H1 (cell line): ENCODE measurements around the gene F7.

Source experiments
- CREB1 ChIP-seq: IDR thresholded peaks from 2 replicates; pipeline ENCODE4 v1.6.1; 2012; ENCODE audit warnings: inconsistent platforms
- POLR2A ChIP-seq, 2 experiments: IDR thresholded peaks; 1 replicate in 1 of 2; 2 replicates in 1 of 2; pipeline ENCODE4 v1.6.1; 2011; ENCODE audit warnings: low read depth in 2 of 2, low read length in 2 of 2, mild to moderate bottlenecking in 2 of 2; ENCODE audit errors: control extremely low read depth in 1 of 2
- SIN3A ChIP-seq, 2 experiments: IDR thresholded peaks in 1 of 2; conservative IDR thresholded peaks in 1 of 2; 2 replicates each; pipeline ENCODE4 v1.6.1; 2011 to 2012; ENCODE audit warnings: low read length in 2 of 2, improper control_type of control experiment in 1 of 2, low read depth in 1 of 2, mild to moderate bottlenecking in 1 of 2
- TF ChIP-seq, protein P1 (sequence below), 3 experiments: IDR thresholded peaks; 1 replicate in 2 of 3; 2 replicates in 1 of 3; pipeline versions ENCODE4 v1.5.1 to v1.6.1; 2011; ENCODE audit warnings: low read length in 3 of 3, mild to moderate bottlenecking in 3 of 3, inconsistent platforms in 2 of 3, low read depth in 1 of 3, moderate library complexity in 1 of 3; ENCODE audit not compliant: insufficient read depth in 1 of 3; ENCODE audit errors: control extremely low read depth in 1 of 3
- TF ChIP-seq, protein P2 (sequence below): fragments of 300-600 bp; sonication (generic); IDR thresholded peaks from 2 replicates; pipeline ENCODE4 v1.7.1; 2012; ENCODE audit warnings: low read length, moderate library complexity, mild to moderate bottlenecking, inconsistent platforms; ENCODE audit not compliant: insufficient replicate concordance

DNA sequence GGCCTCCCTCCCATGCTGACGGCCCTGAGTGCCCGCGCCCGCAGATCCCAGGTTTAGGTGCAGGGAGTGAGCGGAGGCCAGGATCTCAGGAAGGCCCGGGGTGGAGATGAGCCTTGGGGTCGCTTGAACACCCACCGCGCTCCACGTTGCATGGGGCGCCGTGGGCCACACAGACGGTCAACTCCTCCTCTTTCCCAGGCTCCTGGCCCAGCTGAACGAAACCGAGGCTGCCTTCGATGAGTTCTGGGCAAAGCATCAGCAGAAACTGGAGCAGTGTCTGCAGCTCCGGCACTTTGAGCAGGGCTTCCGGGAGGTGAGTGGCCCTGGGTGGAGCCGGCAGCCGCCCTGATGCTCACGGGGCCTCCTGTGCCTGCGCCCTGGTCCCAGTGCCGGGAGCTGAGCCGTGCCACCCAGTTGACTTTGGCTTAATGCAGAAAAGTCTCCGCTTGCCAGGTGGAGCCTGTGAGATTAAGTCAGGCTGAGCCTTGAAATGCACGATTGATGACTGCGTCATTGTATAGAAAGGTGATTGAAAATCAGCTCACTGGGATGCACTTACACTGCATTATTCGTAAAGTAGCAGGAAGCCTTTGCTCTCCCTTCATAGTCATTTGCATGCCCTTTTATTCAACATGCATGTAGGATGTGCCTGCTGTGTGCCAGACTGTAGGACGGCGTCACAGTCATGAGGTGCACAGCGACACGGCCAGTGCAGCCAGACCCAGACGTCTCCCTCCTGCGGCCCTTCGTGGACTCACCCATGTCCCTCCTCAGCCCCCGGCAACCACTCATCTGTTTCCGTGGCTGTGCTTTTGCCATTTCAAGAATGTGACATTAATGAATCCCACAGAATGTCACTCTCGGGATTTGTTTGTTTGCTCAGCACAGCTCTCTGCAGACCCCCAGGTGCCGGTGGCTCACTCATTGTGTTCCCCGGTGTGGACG is 35.5 kb upstream of the F7 start:
- TF ChIP-seq, protein P1, sequence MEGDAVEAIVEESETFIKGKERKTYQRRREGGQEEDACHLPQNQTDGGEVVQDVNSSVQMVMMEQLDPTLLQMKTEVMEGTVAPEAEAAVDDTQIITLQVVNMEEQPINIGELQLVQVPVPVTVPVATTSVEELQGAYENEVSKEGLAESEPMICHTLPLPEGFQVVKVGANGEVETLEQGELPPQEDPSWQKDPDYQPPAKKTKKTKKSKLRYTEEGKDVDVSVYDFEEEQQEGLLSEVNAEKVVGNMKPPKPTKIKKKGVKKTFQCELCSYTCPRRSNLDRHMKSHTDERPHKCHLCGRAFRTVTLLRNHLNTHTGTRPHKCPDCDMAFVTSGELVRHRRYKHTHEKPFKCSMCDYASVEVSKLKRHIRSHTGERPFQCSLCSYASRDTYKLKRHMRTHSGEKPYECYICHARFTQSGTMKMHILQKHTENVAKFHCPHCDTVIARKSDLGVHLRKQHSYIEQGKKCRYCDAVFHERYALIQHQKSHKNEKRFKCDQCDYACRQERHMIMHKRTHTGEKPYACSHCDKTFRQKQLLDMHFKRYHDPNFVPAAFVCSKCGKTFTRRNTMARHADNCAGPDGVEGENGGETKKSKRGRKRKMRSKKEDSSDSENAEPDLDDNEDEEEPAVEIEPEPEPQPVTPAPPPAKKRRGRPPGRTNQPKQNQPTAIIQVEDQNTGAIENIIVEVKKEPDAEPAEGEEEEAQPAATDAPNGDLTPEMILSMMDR (IDR thresholded peaks at IDR 0.05; ENCODE audit: control extremely low read depth in 1 of 3, insufficient read depth in 1 of 3, low read depth in 1 of 3, low read length in 3 of 3): no peak
- TF ChIP-seq SIN3A (conservative IDR thresholded peaks at IDR 0.05 in 1 of 2, IDR thresholded peaks at IDR 0.05 in 1 of 2; ENCODE audit: low read depth in 1 of 2, low read length in 2 of 2) (no peak), POLR2A (IDR thresholded peaks at IDR 0.05; ENCODE audit: control extremely low read depth in 1 of 2, low read depth in 2 of 2, low read length in 2 of 2) (no peak), CREB1 (no peak)
- TF ChIP-seq, protein P2, sequence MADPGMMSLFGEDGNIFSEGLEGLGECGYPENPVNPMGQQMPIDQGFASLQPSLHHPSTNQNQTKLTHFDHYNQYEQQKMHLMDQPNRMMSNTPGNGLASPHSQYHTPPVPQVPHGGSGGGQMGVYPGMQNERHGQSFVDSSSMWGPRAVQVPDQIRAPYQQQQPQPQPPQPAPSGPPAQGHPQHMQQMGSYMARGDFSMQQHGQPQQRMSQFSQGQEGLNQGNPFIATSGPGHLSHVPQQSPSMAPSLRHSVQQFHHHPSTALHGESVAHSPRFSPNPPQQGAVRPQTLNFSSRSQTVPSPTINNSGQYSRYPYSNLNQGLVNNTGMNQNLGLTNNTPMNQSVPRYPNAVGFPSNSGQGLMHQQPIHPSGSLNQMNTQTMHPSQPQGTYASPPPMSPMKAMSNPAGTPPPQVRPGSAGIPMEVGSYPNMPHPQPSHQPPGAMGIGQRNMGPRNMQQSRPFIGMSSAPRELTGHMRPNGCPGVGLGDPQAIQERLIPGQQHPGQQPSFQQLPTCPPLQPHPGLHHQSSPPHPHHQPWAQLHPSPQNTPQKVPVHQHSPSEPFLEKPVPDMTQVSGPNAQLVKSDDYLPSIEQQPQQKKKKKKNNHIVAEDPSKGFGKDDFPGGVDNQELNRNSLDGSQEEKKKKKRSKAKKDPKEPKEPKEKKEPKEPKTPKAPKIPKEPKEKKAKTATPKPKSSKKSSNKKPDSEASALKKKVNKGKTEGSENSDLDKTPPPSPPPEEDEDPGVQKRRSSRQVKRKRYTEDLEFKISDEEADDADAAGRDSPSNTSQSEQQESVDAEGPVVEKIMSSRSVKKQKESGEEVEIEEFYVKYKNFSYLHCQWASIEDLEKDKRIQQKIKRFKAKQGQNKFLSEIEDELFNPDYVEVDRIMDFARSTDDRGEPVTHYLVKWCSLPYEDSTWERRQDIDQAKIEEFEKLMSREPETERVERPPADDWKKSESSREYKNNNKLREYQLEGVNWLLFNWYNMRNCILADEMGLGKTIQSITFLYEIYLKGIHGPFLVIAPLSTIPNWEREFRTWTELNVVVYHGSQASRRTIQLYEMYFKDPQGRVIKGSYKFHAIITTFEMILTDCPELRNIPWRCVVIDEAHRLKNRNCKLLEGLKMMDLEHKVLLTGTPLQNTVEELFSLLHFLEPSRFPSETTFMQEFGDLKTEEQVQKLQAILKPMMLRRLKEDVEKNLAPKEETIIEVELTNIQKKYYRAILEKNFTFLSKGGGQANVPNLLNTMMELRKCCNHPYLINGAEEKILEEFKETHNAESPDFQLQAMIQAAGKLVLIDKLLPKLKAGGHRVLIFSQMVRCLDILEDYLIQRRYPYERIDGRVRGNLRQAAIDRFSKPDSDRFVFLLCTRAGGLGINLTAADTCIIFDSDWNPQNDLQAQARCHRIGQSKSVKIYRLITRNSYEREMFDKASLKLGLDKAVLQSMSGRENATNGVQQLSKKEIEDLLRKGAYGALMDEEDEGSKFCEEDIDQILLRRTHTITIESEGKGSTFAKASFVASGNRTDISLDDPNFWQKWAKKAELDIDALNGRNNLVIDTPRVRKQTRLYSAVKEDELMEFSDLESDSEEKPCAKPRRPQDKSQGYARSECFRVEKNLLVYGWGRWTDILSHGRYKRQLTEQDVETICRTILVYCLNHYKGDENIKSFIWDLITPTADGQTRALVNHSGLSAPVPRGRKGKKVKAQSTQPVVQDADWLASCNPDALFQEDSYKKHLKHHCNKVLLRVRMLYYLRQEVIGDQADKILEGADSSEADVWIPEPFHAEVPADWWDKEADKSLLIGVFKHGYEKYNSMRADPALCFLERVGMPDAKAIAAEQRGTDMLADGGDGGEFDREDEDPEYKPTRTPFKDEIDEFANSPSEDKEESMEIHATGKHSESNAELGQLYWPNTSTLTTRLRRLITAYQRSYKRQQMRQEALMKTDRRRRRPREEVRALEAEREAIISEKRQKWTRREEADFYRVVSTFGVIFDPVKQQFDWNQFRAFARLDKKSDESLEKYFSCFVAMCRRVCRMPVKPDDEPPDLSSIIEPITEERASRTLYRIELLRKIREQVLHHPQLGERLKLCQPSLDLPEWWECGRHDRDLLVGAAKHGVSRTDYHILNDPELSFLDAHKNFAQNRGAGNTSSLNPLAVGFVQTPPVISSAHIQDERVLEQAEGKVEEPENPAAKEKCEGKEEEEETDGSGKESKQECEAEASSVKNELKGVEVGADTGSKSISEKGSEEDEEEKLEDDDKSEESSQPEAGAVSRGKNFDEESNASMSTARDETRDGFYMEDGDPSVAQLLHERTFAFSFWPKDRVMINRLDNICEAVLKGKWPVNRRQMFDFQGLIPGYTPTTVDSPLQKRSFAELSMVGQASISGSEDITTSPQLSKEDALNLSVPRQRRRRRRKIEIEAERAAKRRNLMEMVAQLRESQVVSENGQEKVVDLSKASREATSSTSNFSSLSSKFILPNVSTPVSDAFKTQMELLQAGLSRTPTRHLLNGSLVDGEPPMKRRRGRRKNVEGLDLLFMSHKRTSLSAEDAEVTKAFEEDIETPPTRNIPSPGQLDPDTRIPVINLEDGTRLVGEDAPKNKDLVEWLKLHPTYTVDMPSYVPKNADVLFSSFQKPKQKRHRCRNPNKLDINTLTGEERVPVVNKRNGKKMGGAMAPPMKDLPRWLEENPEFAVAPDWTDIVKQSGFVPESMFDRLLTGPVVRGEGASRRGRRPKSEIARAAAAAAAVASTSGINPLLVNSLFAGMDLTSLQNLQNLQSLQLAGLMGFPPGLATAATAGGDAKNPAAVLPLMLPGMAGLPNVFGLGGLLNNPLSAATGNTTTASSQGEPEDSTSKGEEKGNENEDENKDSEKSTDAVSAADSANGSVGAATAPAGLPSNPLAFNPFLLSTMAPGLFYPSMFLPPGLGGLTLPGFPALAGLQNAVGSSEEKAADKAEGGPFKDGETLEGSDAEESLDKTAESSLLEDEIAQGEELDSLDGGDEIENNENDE: no peak
